ENCODE measurements around the gene SPAG16. TPM values are rescaled to one million over a fixed set of nuclear protein-coding genes. Genes with fewer than 3 reads are reported as not detected.

SPAG16 gene
- total and polyA plus RNA-seq, 2 experiments from 2014 or later, result 28.9 to 30.7 TPM

DNA sequence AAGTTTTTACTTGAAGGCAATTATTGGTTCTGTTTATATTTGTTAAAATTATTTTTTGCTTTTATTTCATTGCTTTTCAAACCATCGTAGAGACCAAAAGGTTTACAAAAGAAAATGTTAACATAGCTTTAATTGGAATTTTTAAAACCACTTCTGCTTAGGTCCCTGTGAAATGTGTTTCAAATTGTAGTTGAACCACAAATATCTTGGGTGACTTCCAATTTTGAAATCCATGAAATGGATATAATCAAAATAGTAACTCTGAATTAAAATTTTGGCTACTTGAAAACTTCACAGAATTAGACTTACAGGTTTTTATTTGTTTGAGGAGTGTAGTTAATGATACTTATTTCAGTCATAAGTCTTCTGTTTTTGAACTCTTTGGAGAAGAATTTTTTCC, 3.1 kb upstream of the SPAG16 start:
- WGBS, 2 experiments (ENCODE audit: low coverage in 1 of 2, low lambda C conversion rate in 2 of 2, missing lambda C conversion rate in 2 of 2), result 0 to 4% methylated on average over 1 of the region's 1 CpG
- H3K4me2 ChIP-seq (ENCODE audit: unreplicated experiment), result peak overlapping the region; percentile 45

DNA sequence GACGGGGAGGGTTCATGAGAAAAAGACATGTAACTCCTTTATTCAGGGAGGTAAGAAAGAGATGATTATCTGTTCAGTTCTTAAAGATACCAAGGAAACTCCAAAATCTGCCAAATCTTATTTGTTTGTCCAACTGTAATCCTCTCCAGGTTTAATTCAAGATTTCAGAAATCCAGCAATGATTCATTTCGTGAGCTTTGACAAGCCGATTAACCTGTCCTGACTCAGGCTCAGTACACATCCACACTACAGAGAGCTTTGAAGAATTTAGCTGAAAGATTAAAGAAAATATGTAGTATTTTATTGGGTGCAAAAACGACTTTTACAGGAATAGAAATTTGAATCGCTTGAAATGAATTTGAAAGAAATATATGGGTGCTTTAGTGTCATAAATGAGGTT, 1.1 kb downstream of the SPAG16 start:
- Histone ChIP-seq H3K4me2 (ENCODE audit: unreplicated experiment) (peak overlapping the region; percentile 99), H3K4me3 (peak overlapping the region; percentile 95), H3K9ac (peak overlapping the region; percentile 92), H3K27me3 (replicated peaks; ENCODE audit: insufficient read depth) (no peaks in the 10 kb centered on the region), H3K4me1 (ENCODE audit: insufficient read depth) (peaks cover 33% of the 10 kb centered on the region), H3K27ac (no peak overlapping the region), H2AFZ (peak overlapping the region; percentile 99), H3K79me2 (ENCODE audit: insufficient read depth) (peaks cover 40% of the 10 kb centered on the region), H3K36me3 (ENCODE audit: low read depth) (no peaks in the 10 kb centered on the region), H3K9me2 (ENCODE audit: insufficient read depth) (peaks cover 5% of the 10 kb centered on the region; the same call in 1 of the 2 replicates), H3K9me3 (ENCODE audit: low read depth) (no peaks in the 10 kb centered on the region), H4K20me1 (ENCODE audit: insufficient read depth) (no peaks in the 10 kb centered on the region), H3F3A (ENCODE audit: insufficient read depth) (peaks cover 10% of the 10 kb centered on the region; the same call in 1 of the 2 replicates)
- TF ChIP-seq EZH2phosphoT487 (IDR thresholded peaks at IDR 0.05; ENCODE audit: insufficient read depth, low read depth) (no peak), EZH2 (IDR thresholded peaks at IDR 0.05; ENCODE audit: insufficient read depth, poor library complexity, severe bottlenecking) (no peak)
- DNase-seq, result no peak
- WGBS, 2 experiments (ENCODE audit: low coverage in 1 of 2, low lambda C conversion rate in 2 of 2, missing lambda C conversion rate in 2 of 2), result 88 to 91% methylated on average over 5 of the region's 5 CpGs
- in situ Hi-C loops (cut with MboI), result no loop called here

More for the DNA sequence above, 3.1 kb upstream of the SPAG16 start:
- Histone ChIP-seq H3K9me3 (ENCODE audit: low read depth) (no peaks in the 10 kb centered on the region), H3K4me1 (ENCODE audit: insufficient read depth) (peaks cover 32% of the 10 kb centered on the region), H4K20me1 (ENCODE audit: insufficient read depth) (no peaks in the 10 kb centered on the region), H3K9ac (peak overlapping the region; percentile 17; the same call in 1 of the 2 replicates), H3K27ac (0 out of 2 replicates have a peak overlapping the region, but pooled peaks have one; percentile 1), H3K79me2 (ENCODE audit: insufficient read depth) (peaks cover 16% of the 10 kb centered on the region), H3K27me3 (replicated peaks; ENCODE audit: insufficient read depth) (no peaks in the 10 kb centered on the region), H3K4me3 (peak overlapping the region; percentile 17; the same call in 1 of the 2 replicates), H2AFZ (peak overlapping the region; percentile 26; the same call in 1 of the 2 replicates), H3K36me3 (ENCODE audit: low read depth) (no peaks in the 10 kb centered on the region), H3K9me2 (ENCODE audit: insufficient read depth) (peaks cover 3% of the 10 kb centered on the region; the same call in 1 of the 2 replicates), H3F3A (ENCODE audit: insufficient read depth) (peaks cover 18% of the 10 kb centered on the region)
- peak; percentile 52 for DNase-seq
- in situ Hi-C loops (cut with MboI), result no loop called here
- TF ChIP-seq EZH2 (IDR thresholded peaks at IDR 0.05; ENCODE audit: insufficient read depth, poor library complexity, severe bottlenecking) (no peak), EZH2phosphoT487 (IDR thresholded peaks at IDR 0.05; ENCODE audit: insufficient read depth, low read depth) (no peak)

DNA sequence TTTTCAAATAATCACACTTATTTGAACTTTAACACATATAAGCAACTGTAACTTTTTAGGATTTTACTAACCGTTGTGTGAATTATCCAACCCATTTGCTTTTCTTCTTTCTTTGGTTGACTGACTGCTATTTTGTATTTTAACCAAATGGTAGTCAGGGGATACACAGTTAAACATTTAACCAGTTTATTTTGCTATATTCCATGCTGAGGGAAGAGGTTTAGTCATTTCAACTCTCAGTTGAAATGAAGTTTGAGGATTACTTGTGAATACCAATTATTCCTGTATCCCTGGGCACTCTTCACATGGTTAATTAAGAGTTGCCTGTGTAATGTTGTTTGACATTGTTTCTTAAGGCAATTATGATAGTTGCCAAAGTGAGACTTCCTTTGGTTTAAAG, 1.9 kb downstream of the SPAG16 start:
- H3K4me2 ChIP-seq (ENCODE audit: unreplicated experiment), result no peak overlapping the region
- H3F3A ChIP-seq (ENCODE audit: insufficient read depth), result peaks cover 7% of the 10 kb centered on the region; the same call in 1 of the 2 replicates
- no peak overlapping the region for H3K4me3 ChIP-seq
- peaks cover 47% of the 10 kb centered on the region for H3K79me2 ChIP-seq (ENCODE audit: insufficient read depth)
- H3K27me3 ChIP-seq (replicated peaks; ENCODE audit: insufficient read depth), result no peaks in the 10 kb centered on the region
- H3K9ac ChIP-seq, result no peak overlapping the region
- no peaks in the 10 kb centered on the region for H4K20me1 ChIP-seq (ENCODE audit: insufficient read depth)
- peaks cover 25% of the 10 kb centered on the region for H3K4me1 ChIP-seq (ENCODE audit: insufficient read depth)
- in situ Hi-C loops (cut with MboI), result no loop called here
- DNase-seq, result no peak
- TF ChIP-seq EZH2phosphoT487 (IDR thresholded peaks at IDR 0.05; ENCODE audit: insufficient read depth, low read depth) (no peak), EZH2 (IDR thresholded peaks at IDR 0.05; ENCODE audit: insufficient read depth, poor library complexity, severe bottlenecking) (no peak)
- 98 to 100% methylated on average over 1 of the region's 1 CpG for WGBS, 2 experiments (ENCODE audit: low coverage in 1 of 2, low lambda C conversion rate in 2 of 2, missing lambda C conversion rate in 2 of 2)
- H3K9me2 ChIP-seq (ENCODE audit: insufficient read depth), result peaks cover 5% of the 10 kb centered on the region; the same call in 1 of the 2 replicates
- no peaks in the 10 kb centered on the region for H3K9me3 ChIP-seq (ENCODE audit: low read depth)
- no peaks in the 10 kb centered on the region for H3K36me3 ChIP-seq (ENCODE audit: low read depth)
- H2AFZ ChIP-seq, result no peak overlapping the region
- H3K27ac ChIP-seq, result no peak overlapping the region

DNA sequence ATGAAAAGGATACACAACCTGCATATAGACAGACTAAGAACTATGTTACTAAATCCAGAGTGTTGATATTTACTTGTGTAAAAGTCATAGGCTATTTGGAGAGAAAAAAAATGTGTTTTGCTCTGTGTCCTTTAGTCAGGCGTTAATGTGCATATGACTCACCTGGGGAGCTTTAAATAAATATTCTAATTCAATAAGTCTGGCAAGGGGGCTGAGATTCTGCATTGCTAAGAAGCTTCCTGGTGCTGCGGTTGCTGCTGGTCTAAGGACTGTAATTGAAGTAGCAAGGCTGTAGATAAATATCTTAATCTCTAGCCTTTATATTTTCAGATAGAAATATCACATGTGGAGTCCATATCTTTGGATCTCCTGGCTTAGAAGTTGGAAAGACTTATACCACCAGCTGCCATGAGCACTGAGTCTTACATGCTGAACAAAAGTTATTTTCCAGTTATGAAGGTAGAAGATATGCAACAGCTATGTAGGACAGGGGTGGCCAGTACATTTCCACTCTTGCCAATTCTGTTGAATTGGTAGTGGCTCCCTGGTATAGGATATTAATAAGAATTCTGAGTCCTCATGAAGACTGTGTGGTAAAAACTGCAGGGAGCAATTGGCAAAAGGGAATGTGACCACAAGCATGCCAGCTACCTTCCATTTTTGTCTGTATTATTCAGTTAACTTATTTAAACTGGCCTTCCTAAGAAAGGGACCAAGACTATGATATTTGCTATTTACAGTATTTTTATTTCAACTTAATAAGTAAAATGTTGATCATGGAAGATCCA, 4.8 kb downstream of the SPAG16 start:
- 81 to 85% methylated on average over 2 of the region's 2 CpGs for WGBS, 2 experiments (ENCODE audit: low coverage in 1 of 2, low lambda C conversion rate in 2 of 2, missing lambda C conversion rate in 2 of 2)
- Histone ChIP-seq H3K27me3 (replicated peaks; ENCODE audit: insufficient read depth) (no peaks in the 10 kb centered on the region), H3F3A (ENCODE audit: insufficient read depth) (no peaks in the 10 kb centered on the region), H3K4me1 (ENCODE audit: insufficient read depth) (peaks cover 18% of the 10 kb centered on the region), H3K4me3 (no peak overlapping the region), H3K36me3 (ENCODE audit: low read depth) (no peaks in the 10 kb centered on the region), H3K27ac (no peak overlapping the region), H3K9me3 (ENCODE audit: low read depth) (no peaks in the 10 kb centered on the region), H3K9ac (no peak overlapping the region), H2AFZ (no peak overlapping the region), H3K9me2 (ENCODE audit: insufficient read depth) (peaks cover 5% of the 10 kb centered on the region; the same call in 1 of the 2 replicates), H4K20me1 (ENCODE audit: insufficient read depth) (no peaks in the 10 kb centered on the region), H3K4me2 (ENCODE audit: unreplicated experiment) (no peak overlapping the region), H3K79me2 (ENCODE audit: insufficient read depth) (peaks cover 60% of the 10 kb centered on the region)
- TF ChIP-seq EZH2 (IDR thresholded peaks at IDR 0.05; ENCODE audit: insufficient read depth, poor library complexity, severe bottlenecking), result no peak
- no peak for TF ChIP-seq EZH2phosphoT487 (IDR thresholded peaks at IDR 0.05; ENCODE audit: insufficient read depth, low read depth)
- in situ Hi-C loops (cut with MboI), result no loop called here
- peak; percentile 21 for DNase-seq

Measured in GM23248 (cell line).